PFSK-1 (cell line): Measurements from ENCODE around the gene EFHC2.

Source experiments
- TAF1 ChIP-seq: IDR thresholded peaks from 2 replicates; pipeline ENCODE4 v1.6.1; 2012; ENCODE audit warnings: low read length, control low read depth, borderline replicate concordance; ENCODE audit not compliant: insufficient read depth
- TF ChIP-seq, protein P1 (sequence below), 2 experiments: IDR thresholded peaks; 2 replicates each; pipeline versions ENCODE4 v1.6.1 to v1.8.0; 2011 to 2012; ENCODE audit warnings: low read depth in 2 of 2, low read length in 2 of 2, control low read depth in 1 of 2, inconsistent platforms in 1 of 2, mild to moderate bottlenecking in 1 of 2, moderate library complexity in 1 of 2; ENCODE audit not compliant: insufficient read depth in 1 of 2

DNA sequence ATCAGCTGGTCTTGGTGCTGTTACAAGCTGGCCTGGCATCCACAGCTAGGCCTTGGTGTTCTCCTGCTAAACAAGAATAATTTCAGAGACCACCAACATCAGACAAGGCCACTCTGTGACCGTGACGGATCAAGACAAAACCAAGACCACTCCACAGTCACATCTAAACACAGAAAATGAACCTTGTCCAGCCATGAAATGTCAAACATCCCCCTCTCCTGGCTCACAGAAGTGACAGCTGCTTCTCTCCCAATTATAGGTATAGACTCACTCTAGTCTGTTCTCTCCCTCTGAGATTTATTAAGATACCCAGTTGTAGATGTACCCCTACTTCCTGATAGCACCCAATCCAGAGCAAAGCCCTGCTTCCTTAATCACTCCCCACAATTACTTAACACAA lies 40.4 kb downstream of the EFHC2 start:
- TF ChIP-seq TAF1, result no peak
- TF ChIP-seq, protein P1, sequence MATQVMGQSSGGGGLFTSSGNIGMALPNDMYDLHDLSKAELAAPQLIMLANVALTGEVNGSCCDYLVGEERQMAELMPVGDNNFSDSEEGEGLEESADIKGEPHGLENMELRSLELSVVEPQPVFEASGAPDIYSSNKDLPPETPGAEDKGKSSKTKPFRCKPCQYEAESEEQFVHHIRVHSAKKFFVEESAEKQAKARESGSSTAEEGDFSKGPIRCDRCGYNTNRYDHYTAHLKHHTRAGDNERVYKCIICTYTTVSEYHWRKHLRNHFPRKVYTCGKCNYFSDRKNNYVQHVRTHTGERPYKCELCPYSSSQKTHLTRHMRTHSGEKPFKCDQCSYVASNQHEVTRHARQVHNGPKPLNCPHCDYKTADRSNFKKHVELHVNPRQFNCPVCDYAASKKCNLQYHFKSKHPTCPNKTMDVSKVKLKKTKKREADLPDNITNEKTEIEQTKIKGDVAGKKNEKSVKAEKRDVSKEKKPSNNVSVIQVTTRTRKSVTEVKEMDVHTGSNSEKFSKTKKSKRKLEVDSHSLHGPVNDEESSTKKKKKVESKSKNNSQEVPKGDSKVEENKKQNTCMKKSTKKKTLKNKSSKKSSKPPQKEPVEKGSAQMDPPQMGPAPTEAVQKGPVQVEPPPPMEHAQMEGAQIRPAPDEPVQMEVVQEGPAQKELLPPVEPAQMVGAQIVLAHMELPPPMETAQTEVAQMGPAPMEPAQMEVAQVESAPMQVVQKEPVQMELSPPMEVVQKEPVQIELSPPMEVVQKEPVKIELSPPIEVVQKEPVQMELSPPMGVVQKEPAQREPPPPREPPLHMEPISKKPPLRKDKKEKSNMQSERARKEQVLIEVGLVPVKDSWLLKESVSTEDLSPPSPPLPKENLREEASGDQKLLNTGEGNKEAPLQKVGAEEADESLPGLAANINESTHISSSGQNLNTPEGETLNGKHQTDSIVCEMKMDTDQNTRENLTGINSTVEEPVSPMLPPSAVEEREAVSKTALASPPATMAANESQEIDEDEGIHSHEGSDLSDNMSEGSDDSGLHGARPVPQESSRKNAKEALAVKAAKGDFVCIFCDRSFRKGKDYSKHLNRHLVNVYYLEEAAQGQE (IDR thresholded peaks at IDR 0.05; ENCODE audit: insufficient read depth in 1 of 2, low read depth in 2 of 2, low read length in 2 of 2), result no peak
